Measurements from ENCODE around the gene ZFPM1. TPM values are rescaled to one million over a fixed set of nuclear protein-coding genes. Genes with fewer than 3 reads are reported as not detected.

Gene ZFPM1
- total RNA-seq, 1 donor from 2014 or later: 19.3 TPM

- no peaks in the 10 kb centered on the region for H3K9me3 Mint-ChIP-seq
- no peak overlapping the region for H3K27ac Mint-ChIP-seq
- intact Hi-C loops (cut with micrococcal nuclease): loop anchor here (1.0 to 5.0 kb wide), 2 partner anchors 118 to 604 kb away; no protein-coding TSS in a partner anchor
- peak; percentile 83 for DNase-seq
- peaks cover 15% of the 10 kb centered on the region for H3K4me1 Mint-ChIP-seq
- no peaks in the 10 kb centered on the region for H3K36me3 Mint-ChIP-seq (ENCODE audit: low read depth)
- H3K4me3 Mint-ChIP-seq: no peak overlapping the region
- H3K27me3 Mint-ChIP-seq: no peaks in the 10 kb centered on the region
Measured at GRCh38 chr16:88561485-88562359, 108.6 kb downstream of the ZFPM1 start.

GRCh38 chr16:88566158-88566557, 113.1 kb downstream of the ZFPM1 start:
- H3K27ac Mint-ChIP-seq: peak overlapping the region; percentile 14
- peaks cover 20% of the 10 kb centered on the region for H3K4me1 Mint-ChIP-seq
- H3K36me3 Mint-ChIP-seq (ENCODE audit: low read depth): peaks cover 2% of the 10 kb centered on the region
- no peaks in the 10 kb centered on the region for H3K27me3 Mint-ChIP-seq
- intact Hi-C loops (cut with micrococcal nuclease): no loop called here
- DNase-seq: peak; percentile 64
- no peak overlapping the region for H3K4me3 Mint-ChIP-seq
- no peaks in the 10 kb centered on the region for H3K9me3 Mint-ChIP-seq

GRCh38 chr16:88568710-88569613, 115.9 kb downstream of the ZFPM1 start:
- intact Hi-C loops (cut with micrococcal nuclease): no loop called here
- peak overlapping the region; percentile 90 for H3K27ac Mint-ChIP-seq
- H3K27me3 Mint-ChIP-seq: no peaks in the 10 kb centered on the region
- peaks cover 36% of the 10 kb centered on the region for H3K4me1 Mint-ChIP-seq
- peak overlapping the region; percentile 82 for H3K4me3 Mint-ChIP-seq
- peaks cover 11% of the 10 kb centered on the region for H3K36me3 Mint-ChIP-seq (ENCODE audit: low read depth)
- peak; percentile 65 for DNase-seq
- no peaks in the 10 kb centered on the region for H3K9me3 Mint-ChIP-seq

- no peaks in the 10 kb centered on the region for H3K27me3 Mint-ChIP-seq
- intact Hi-C loops (cut with micrococcal nuclease): no loop called here
- H3K36me3 Mint-ChIP-seq (ENCODE audit: low read depth): peaks cover 14% of the 10 kb centered on the region
- peak overlapping the region; percentile 82 for H3K4me3 Mint-ChIP-seq
- H3K9me3 Mint-ChIP-seq: no peaks in the 10 kb centered on the region
- no peak for DNase-seq
- peaks cover 36% of the 10 kb centered on the region for H3K4me1 Mint-ChIP-seq
- H3K27ac Mint-ChIP-seq: peak overlapping the region; percentile 90
Measured at GRCh38 chr16:88569614-88569984, 116.5 kb downstream of the ZFPM1 start.

GRCh38 chr16:88569985-88570690, 117.1 kb downstream of the ZFPM1 start, which contains the start of gene ZC3H18:
TSS of gene ZC3H18 (plus strand) at chr16:88570403. CDS start at chr16:88577124, 6,721 bp downstream.
- Mint-ChIP-seq H3K27ac (peak within 1 kb of the TSS; percentile 90), H3K27me3 (no peaks in the 10 kb centered on the region), H3K4me3 (peak within 1 kb of the TSS; percentile 91), H3K4me1 (peaks cover 36% of the 10 kb centered on the region), H3K9me3 (no peaks in the 10 kb centered on the region), H3K36me3 (ENCODE audit: low read depth) (peaks cover 14% of the 10 kb centered on the region)
- intact Hi-C loops (cut with micrococcal nuclease): loop anchor here (1.0 to 2.0 kb wide), 3 partner anchors 81 to 136 kb away; partner anchors contain the start of genes CTU2, CYBA and RNF166
- peak; percentile 99 for DNase-seq

- Mint-ChIP-seq H3K36me3 (ENCODE audit: low read depth) (peaks cover 17% of the 10 kb centered on the region), H3K4me3 (peak overlapping the region; percentile 91), H3K9me3 (no peaks in the 10 kb centered on the region), H3K4me1 (peaks cover 36% of the 10 kb centered on the region), H3K27me3 (no peaks in the 10 kb centered on the region), H3K27ac (peak overlapping the region; percentile 78)
- intact Hi-C loops (cut with micrococcal nuclease): loop anchor here (1.0 to 2.0 kb wide), 3 partner anchors 80 to 136 kb away; partner anchors contain the start of genes CTU2, CYBA and RNF166
- DNase-seq: peak; percentile 87
Measured at GRCh38 chr16:88570691-88571092, 117.6 kb downstream of the ZFPM1 start.

GRCh38 chr16:88575251-88575650, 122.2 kb downstream of the ZFPM1 start:
- H3K9me3 Mint-ChIP-seq: no peaks in the 10 kb centered on the region
- no peaks in the 10 kb centered on the region for H3K27me3 Mint-ChIP-seq
- intact Hi-C loops (cut with micrococcal nuclease): no loop called here
- H3K4me3 Mint-ChIP-seq: no peak overlapping the region
- peaks cover 47% of the 10 kb centered on the region for H3K36me3 Mint-ChIP-seq (ENCODE audit: low read depth)
- peaks cover 32% of the 10 kb centered on the region for H3K4me1 Mint-ChIP-seq
- no peak for DNase-seq
- no peak overlapping the region for H3K27ac Mint-ChIP-seq

GRCh38 chr16:88576307-88576706, 123.2 kb downstream of the ZFPM1 start:
- Mint-ChIP-seq H3K9me3 (no peaks in the 10 kb centered on the region), H3K4me1 (peaks cover 29% of the 10 kb centered on the region), H3K36me3 (ENCODE audit: low read depth) (peaks cover 53% of the 10 kb centered on the region), H3K27ac (no peak overlapping the region), H3K4me3 (no peak overlapping the region), H3K27me3 (no peaks in the 10 kb centered on the region)
- no peak for DNase-seq
- intact Hi-C loops (cut with micrococcal nuclease): no loop called here

GRCh38 chr16:88577166-88577565, 124.1 kb downstream of the ZFPM1 start:
- Mint-ChIP-seq H3K4me3 (no peak overlapping the region), H3K36me3 (ENCODE audit: low read depth) (peaks cover 56% of the 10 kb centered on the region), H3K27me3 (no peaks in the 10 kb centered on the region)

GRCh38 chr16:88578446-88579313, 125.6 kb downstream of the ZFPM1 start:
- Mint-ChIP-seq H3K9me3 (no peaks in the 10 kb centered on the region), H3K27ac (peak overlapping the region; percentile 4), H3K36me3 (ENCODE audit: low read depth) (peaks cover 53% of the 10 kb centered on the region), H3K4me3 (no peak overlapping the region), H3K4me1 (peaks cover 12% of the 10 kb centered on the region), H3K27me3 (no peaks in the 10 kb centered on the region)
- intact Hi-C loops (cut with micrococcal nuclease): no loop called here
- DNase-seq: no peak

More at GRCh38 chr16:88577166-88577565, 124.1 kb downstream of the ZFPM1 start:
- intact Hi-C loops (cut with micrococcal nuclease): no loop called here
- no peak overlapping the region for H3K27ac Mint-ChIP-seq
- H3K4me1 Mint-ChIP-seq: peaks cover 22% of the 10 kb centered on the region
- DNase-seq: no peak
- H3K9me3 Mint-ChIP-seq: no peaks in the 10 kb centered on the region

- no peak overlapping the region for H3K4me3 Mint-ChIP-seq
- no peak overlapping the region for H3K27ac Mint-ChIP-seq
- no peaks in the 10 kb centered on the region for H3K9me3 Mint-ChIP-seq
- H3K36me3 Mint-ChIP-seq (ENCODE audit: low read depth): peaks cover 50% of the 10 kb centered on the region
- intact Hi-C loops (cut with micrococcal nuclease): no loop called here
- DNase-seq: no peak
- peaks cover 17% of the 10 kb centered on the region for H3K4me1 Mint-ChIP-seq
- H3K27me3 Mint-ChIP-seq: no peaks in the 10 kb centered on the region
Measured at GRCh38 chr16:88580371-88580770, 127.3 kb downstream of the ZFPM1 start.

- Mint-ChIP-seq H3K36me3 (ENCODE audit: low read depth) (peaks cover 50% of the 10 kb centered on the region), H3K27me3 (no peaks in the 10 kb centered on the region), H3K4me3 (no peak overlapping the region), H3K27ac (no peak overlapping the region), H3K9me3 (no peaks in the 10 kb centered on the region), H3K4me1 (peaks cover 19% of the 10 kb centered on the region)
- DNase-seq: no peak
- intact Hi-C loops (cut with micrococcal nuclease): no loop called here
Measured at GRCh38 chr16:88581033-88581432, 128.0 kb downstream of the ZFPM1 start.
